ENCODE data around the gene MYO10. TPM values are rescaled to one million over a fixed set of nuclear protein-coding genes. Genes with fewer than 3 reads are reported as not detected.

Gene MYO10
- total RNA-seq, 1 experiment from 2014 or later: 71.9 TPM

GRCh38 chr5:16807547-16807864 lies 128.6 kb downstream of the MYO10 start:
- TSS peak; percentile 35 for BruUV-seq (replicated peaks)
- H3K9me3 ChIP-seq (ENCODE audit: control insufficient read depth, insufficient read depth, low read depth, low read length): no peaks in the 10 kb centered on the region
- intact Hi-C loops (cut with micrococcal nuclease; ENCODE audit: unreplicated experiment): no loop called here
- in situ Hi-C loops (cut with HindIII; ENCODE audit: low pct_unique_long_range_greater_than_20kb, low sequenced_read_pairs): no loop called here
- H3K4me1 ChIP-seq (ENCODE audit: control insufficient read depth, insufficient read depth, low read length): peaks cover 15% of the 10 kb centered on the region
- H3K36me3 ChIP-seq (ENCODE audit: control insufficient read depth, insufficient read depth, low read length): no peaks in the 10 kb centered on the region
- TF ChIP-seq POLR2AphosphoS5 (IDR thresholded peaks at IDR 0.05; ENCODE audit: low read depth, low read length) (no peak), TCF7L2 (IDR thresholded peaks at IDR 0.05; ENCODE audit: low read depth, low read length) (no peak), SIN3A (IDR thresholded peaks at IDR 0.05; ENCODE audit: borderline replicate concordance, insufficient read depth, low read depth, low read length) (no peak), REST (IDR thresholded peaks at IDR 0.05; ENCODE audit: insufficient read depth in 1 of 2, low read depth in 2 of 2, low read length in 1 of 2) (no peak), CTCF (IDR thresholded peaks at IDR 0.05) (no peak)
- ATAC-seq (no peak), DNase-seq (ENCODE audit: low read depth, low spot score) (no peak)
- no peak overlapping the region for H3K27ac ChIP-seq (ENCODE audit: low read length)
- ChIA-PET POLR2A (no interaction called here), CTCF (no interaction called here)
- H3K4me3 ChIP-seq (ENCODE audit: low read depth in 2 of 2, low read length in 2 of 2): no peak overlapping the region
- H3K27me3 ChIP-seq (ENCODE audit: control insufficient read depth, insufficient read depth, low read length): no peaks in the 10 kb centered on the region

- ChIA-PET POLR2A (no interaction called here), CTCF (no interaction called here)
- H3K36me3 ChIP-seq (ENCODE audit: control insufficient read depth, insufficient read depth, low read length): no peaks in the 10 kb centered on the region
- H3K9me3 ChIP-seq (ENCODE audit: control insufficient read depth, insufficient read depth, low read depth, low read length): no peaks in the 10 kb centered on the region
- H3K27ac ChIP-seq (ENCODE audit: low read length): no peak overlapping the region
- DNase-seq (ENCODE audit: low read depth, low spot score): no peak
- in situ Hi-C loops (cut with HindIII; ENCODE audit: low pct_unique_long_range_greater_than_20kb, low sequenced_read_pairs) (no loop called here), intact Hi-C loops (cut with micrococcal nuclease; ENCODE audit: unreplicated experiment) (no loop called here)
- no peak overlapping the region for H3K4me3 ChIP-seq (ENCODE audit: low read depth in 2 of 2, low read length in 2 of 2)
- no peak for ATAC-seq
- no peaks in the 10 kb centered on the region for H3K27me3 ChIP-seq (ENCODE audit: control insufficient read depth, insufficient read depth, low read length)
- H3K4me1 ChIP-seq (ENCODE audit: control insufficient read depth, insufficient read depth, low read length): peaks cover 15% of the 10 kb centered on the region
- TF ChIP-seq POLR2AphosphoS5 (IDR thresholded peaks at IDR 0.05; ENCODE audit: low read depth, low read length): no peak
- no peak for TF ChIP-seq TCF7L2 (IDR thresholded peaks at IDR 0.05; ENCODE audit: low read depth, low read length)
- TF ChIP-seq CTCF (IDR thresholded peaks at IDR 0.05): no peak
- no peak for TF ChIP-seq REST (IDR thresholded peaks at IDR 0.05; ENCODE audit: insufficient read depth in 1 of 2, low read depth in 2 of 2, low read length in 1 of 2)
- TF ChIP-seq SIN3A (IDR thresholded peaks at IDR 0.05; ENCODE audit: borderline replicate concordance, insufficient read depth, low read depth, low read length): no peak
- no TSS peak for BruUV-seq (replicated peaks)
These were observed 129.2 kb downstream of the MYO10 start for GRCh38 chr5:16806711-16807546.

Data from Panc1 (cell line).